Brain microvascular endothelial cell (primary cell): ENCODE results near the gene SLC35A3.

Experiments used
- DNase-seq: peaks from one replicate; pipeline ENCODE4 v3.0.0-alpha.2; 2020
- H3K27ac ChIP-seq: fragments of 250-450 bp; sonication (Bioruptor Pico); 2 replicates; pipeline ENCODE4 v1.5.1; 2020; ENCODE audit warnings: mild to moderate bottlenecking, moderate library complexity
- H3K27me3 ChIP-seq: fragments of 250-450 bp; sonication (Bioruptor Pico); replicated peaks from 2 replicates; pipeline ENCODE4 v1.5.1; 2020; ENCODE audit warnings: mild to moderate bottlenecking
- H3K36me3 ChIP-seq: fragments of 250-450 bp; sonication (Bioruptor Pico); replicated peaks from 2 replicates; pipeline ENCODE4 v1.5.1; 2020; ENCODE audit warnings: mild to moderate bottlenecking
- H3K4me3 ChIP-seq: 2 replicates; pipeline ENCODE4 v1.5.1; 2011; ENCODE audit warnings: low read depth, mild to moderate bottlenecking, control low read depth, low read length, moderate library complexity
- in situ Hi-C: cut with HindIII; loops from 2 replicates; pipeline ENCODE4 v1.10.0; 2017; ENCODE audit warnings: low sequenced_read_pairs, low pct_ligation_motif_present
- TF ChIP-seq, protein P1 (sequence below): IDR thresholded peaks from 2 replicates; pipeline ENCODE4 v1.5.1; 2011; ENCODE audit warnings: low read depth, mild to moderate bottlenecking, moderate library complexity, low read length, control low read depth, inconsistent platforms; ENCODE audit errors: missing control alignments

Gene SLC35A3

DNA sequence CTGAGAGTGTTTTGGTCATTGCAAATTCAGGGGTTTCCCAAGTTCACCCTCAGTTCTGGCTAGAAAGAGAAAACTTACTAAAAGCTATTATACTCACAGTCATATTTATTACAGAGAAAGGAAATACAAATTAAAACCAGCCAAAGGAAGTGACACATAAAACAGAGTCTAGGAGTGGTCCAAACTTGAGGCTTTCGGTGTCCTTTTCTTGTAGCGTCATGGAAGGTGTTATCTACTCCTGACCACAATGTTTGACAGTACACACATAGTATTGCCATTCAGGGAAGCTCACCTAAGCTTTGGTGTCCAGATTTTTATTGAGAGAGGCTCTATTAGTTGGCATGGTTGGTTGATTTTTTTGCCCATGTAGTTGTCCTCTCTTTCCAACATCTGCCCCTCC lies 59.0 kb downstream of the SLC35A3 start:
- in situ Hi-C loops, result no loop called here
- no peak overlapping the region for H3K27ac ChIP-seq
- no peak overlapping the region for H3K4me3 ChIP-seq
- H3K36me3 ChIP-seq, result no peaks in the 10 kb centered on the region
- H3K27me3 ChIP-seq, result no peaks in the 10 kb centered on the region
- DNase-seq, result no peak
- TF ChIP-seq, protein P1, sequence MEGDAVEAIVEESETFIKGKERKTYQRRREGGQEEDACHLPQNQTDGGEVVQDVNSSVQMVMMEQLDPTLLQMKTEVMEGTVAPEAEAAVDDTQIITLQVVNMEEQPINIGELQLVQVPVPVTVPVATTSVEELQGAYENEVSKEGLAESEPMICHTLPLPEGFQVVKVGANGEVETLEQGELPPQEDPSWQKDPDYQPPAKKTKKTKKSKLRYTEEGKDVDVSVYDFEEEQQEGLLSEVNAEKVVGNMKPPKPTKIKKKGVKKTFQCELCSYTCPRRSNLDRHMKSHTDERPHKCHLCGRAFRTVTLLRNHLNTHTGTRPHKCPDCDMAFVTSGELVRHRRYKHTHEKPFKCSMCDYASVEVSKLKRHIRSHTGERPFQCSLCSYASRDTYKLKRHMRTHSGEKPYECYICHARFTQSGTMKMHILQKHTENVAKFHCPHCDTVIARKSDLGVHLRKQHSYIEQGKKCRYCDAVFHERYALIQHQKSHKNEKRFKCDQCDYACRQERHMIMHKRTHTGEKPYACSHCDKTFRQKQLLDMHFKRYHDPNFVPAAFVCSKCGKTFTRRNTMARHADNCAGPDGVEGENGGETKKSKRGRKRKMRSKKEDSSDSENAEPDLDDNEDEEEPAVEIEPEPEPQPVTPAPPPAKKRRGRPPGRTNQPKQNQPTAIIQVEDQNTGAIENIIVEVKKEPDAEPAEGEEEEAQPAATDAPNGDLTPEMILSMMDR, result no peak

DNA sequence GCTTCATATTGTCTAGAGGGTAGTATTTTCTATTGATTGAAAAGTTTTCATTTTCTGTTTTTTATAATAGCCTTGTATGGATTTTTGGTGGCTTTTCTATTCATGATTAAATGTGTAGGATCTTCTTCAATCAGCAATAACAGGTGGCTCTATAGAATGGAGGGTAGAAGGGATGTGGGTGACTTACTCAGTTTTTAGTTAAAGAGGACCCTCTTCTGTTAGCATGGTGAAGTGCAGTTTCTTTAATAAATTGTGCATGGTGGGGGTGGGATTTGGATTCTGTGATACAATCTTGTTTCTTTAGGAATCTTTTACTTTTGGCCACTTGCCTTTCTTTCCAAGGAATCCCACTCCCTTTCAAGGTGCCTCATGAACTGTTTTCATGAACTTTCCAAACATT lies 64.7 kb downstream of the SLC35A3 start:
- in situ Hi-C loops, result no loop called here
- H3K36me3 ChIP-seq, result no peaks in the 10 kb centered on the region

GRCh38 chr1:100035214-100035613 lies 65.4 kb downstream of the SLC35A3 start:
- TF ChIP-seq, protein P1, result no peak
- DNase-seq, result no peak
- H3K27me3 ChIP-seq, result no peaks in the 10 kb centered on the region
- no peak overlapping the region for H3K4me3 ChIP-seq
- no peak overlapping the region for H3K27ac ChIP-seq
- in situ Hi-C loops, result no loop called here
- no peaks in the 10 kb centered on the region for H3K36me3 ChIP-seq

More for the DNA sequence above, 64.7 kb downstream of the SLC35A3 start:
- H3K27me3 ChIP-seq, result no peaks in the 10 kb centered on the region
- TF ChIP-seq, protein P1, result peak; percentile 30
- no peak overlapping the region for H3K4me3 ChIP-seq
- no peak overlapping the region for H3K27ac ChIP-seq
- DNase-seq, result no peak

- in situ Hi-C loops, result no loop called here
- Histone ChIP-seq H3K27ac (peak overlapping the region; percentile 87), H3K36me3 (no peaks in the 10 kb centered on the region), H3K4me3 (peak overlapping the region; percentile 88), H3K27me3 (no peaks in the 10 kb centered on the region)
- peak; percentile 56 for DNase-seq
- TF ChIP-seq, protein P1, result no peak
Measured at GRCh38 chr1:100036718-100037655, 67.2 kb downstream of the SLC35A3 start.

DNA sequence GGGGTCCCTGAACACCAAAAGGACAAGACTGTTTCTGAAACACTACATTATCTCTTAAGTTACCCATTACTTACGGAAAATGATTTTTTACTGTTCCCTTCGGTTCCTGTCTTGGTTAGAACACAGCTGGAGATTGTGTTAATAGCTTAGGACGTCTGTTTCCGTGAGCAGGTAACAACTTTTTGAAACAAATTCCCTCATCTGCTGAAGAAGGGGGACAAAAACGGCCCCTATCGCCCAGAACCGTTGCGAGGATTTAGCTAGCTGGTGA lies 67.8 kb downstream of the SLC35A3 start:
- in situ Hi-C loops, result no loop called here
- H3K27me3 ChIP-seq, result no peaks in the 10 kb centered on the region
- TF ChIP-seq, protein P1, result no peak
- H3K36me3 ChIP-seq, result no peaks in the 10 kb centered on the region
- peak; percentile 11 for DNase-seq
- peak overlapping the region; percentile 88 for H3K4me3 ChIP-seq
- H3K27ac ChIP-seq, result peak overlapping the region; percentile 87
